ENCODE measurements around the gene ARHGAP28. TPM values are rescaled to one million over a fixed set of nuclear protein-coding genes. Genes with fewer than 3 reads are reported as not detected.
A peak's percentile ranks its signal among the peaks of the same experiment; 100 is the strongest.

ARHGAP28 gene
- polyA plus RNA-seq, 1 of the 3 experiments (the other 2 are of a cell fraction), result 0.99 TPM

GRCh38 chr18:6730416-6731221, 1.1 kb downstream of the ARHGAP28 start:
- Histone ChIP-seq H3K36me3 (replicated peaks in 1 of 2; ENCODE audit: control insufficient read depth in 1 of 2, insufficient read depth in 2 of 2, low read length in 1 of 2) (no peaks in the 10 kb centered on the region), H3K79me2 (ENCODE audit: insufficient read depth) (no peaks in the 10 kb centered on the region), H3K9ac (peak overlapping the region; percentile 16; the same call in 1 of the 2 replicates), H3K9me3 (no peaks in the 10 kb centered on the region), H3K4me1 (ENCODE audit: control insufficient read depth in 1 of 2, insufficient read depth in 2 of 2, low read depth in 1 of 2, low read length in 1 of 2) (peaks cover 5 to 15% of the 10 kb centered on the region in 2 experiments; a peak in 3 of 4 replicates), H3F3A (replicated peaks; ENCODE audit: insufficient read depth) (peaks cover 19% of the 10 kb centered on the region), H3K9me2 (no peaks in the 10 kb centered on the region), H3K4me3 (ENCODE audit: low read depth in 2 of 2, low read length in 1 of 2) (peak overlapping the region in 1 of 2 experiments; percentile 49; a peak in 2 of 4 replicates), H3K27me3 (ENCODE audit: insufficient read depth) (peaks cover 5% of the 10 kb centered on the region; the same call in 1 of the 2 replicates), H3K4me2 (peak overlapping the region; percentile 79; the same call in 1 of the 2 replicates), H3K27ac (ENCODE audit: low read depth in 2 of 2, low read length in 1 of 2) (peak overlapping the region; percentile 5 to 85; a peak in 2 of 4 replicates), H2AFZ (ENCODE audit: low read depth) (peak overlapping the region; percentile 80; the same call in 1 of the 2 replicates), H4K20me1 (ENCODE audit: insufficient read depth) (no peaks in the 10 kb centered on the region)
- no peak for TF ChIP-seq FOXJ3 (CRISPR knock-in tag; IDR thresholded peaks at IDR 0.05)
- WGBS (ENCODE audit: low lambda C conversion rate), result 14% methylated on average over 4 of the region's 4 CpGs
- CTCF ChIA-PET, result interaction anchor here (0.8 to 2.6 kb wide), 9 partner anchors 10 to 862 kb away, joined by 3 to 10 read pairs (median 3); no protein-coding TSS in a partner anchor
- no peak for DNase-seq
- POLR2A ChIA-PET, result interaction anchor here (0.6 to 1.1 kb wide), 3 partner anchors 11 to 175 kb away, joined by 3 to 4 read pairs (median 3); no protein-coding TSS in a partner anchor

DNA sequence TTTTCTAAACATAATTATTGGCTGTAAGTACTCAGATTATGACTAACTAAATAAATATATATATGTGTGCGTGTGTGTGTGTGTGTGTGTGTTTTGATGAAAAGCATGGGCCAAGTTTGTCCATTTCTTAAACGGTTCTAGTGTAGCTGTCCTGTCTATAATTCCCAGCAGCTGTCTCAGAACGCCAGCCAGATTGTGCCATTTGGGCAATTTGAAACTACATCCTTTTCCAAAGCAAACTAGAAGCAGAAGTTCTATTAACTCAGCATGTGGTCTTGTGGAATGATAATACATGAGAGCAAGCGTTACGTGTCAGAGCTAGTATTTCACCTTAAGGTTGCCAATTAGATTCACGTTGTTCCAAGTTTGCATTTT, 1.7 kb downstream of the ARHGAP28 start:
- DNase-seq, result no peak
- Histone ChIP-seq H4K20me1 (ENCODE audit: insufficient read depth) (no peaks in the 10 kb centered on the region), H3K4me1 (ENCODE audit: control insufficient read depth in 1 of 2, insufficient read depth in 2 of 2, low read depth in 1 of 2, low read length in 1 of 2) (peaks cover 5 to 15% of the 10 kb centered on the region in 2 experiments; a peak in 3 of 4 replicates), H3K9me2 (no peaks in the 10 kb centered on the region), H3K27ac (ENCODE audit: low read depth in 2 of 2, low read length in 1 of 2) (peak overlapping the region; percentile 5 to 43; a peak in 1 of 4 replicates), H2AFZ (ENCODE audit: low read depth) (no peak overlapping the region), H3K4me3 (ENCODE audit: low read depth in 2 of 2, low read length in 1 of 2) (no peak overlapping the region), H3K9me3 (no peaks in the 10 kb centered on the region), H3F3A (replicated peaks; ENCODE audit: insufficient read depth) (peaks cover 19% of the 10 kb centered on the region), H3K9ac (no peak overlapping the region), H3K27me3 (ENCODE audit: insufficient read depth) (peaks cover 5% of the 10 kb centered on the region; the same call in 1 of the 2 replicates), H3K4me2 (peak overlapping the region; percentile 79; the same call in 1 of the 2 replicates), H3K36me3 (replicated peaks in 1 of 2; ENCODE audit: control insufficient read depth in 1 of 2, insufficient read depth in 2 of 2, low read length in 1 of 2) (no peaks in the 10 kb centered on the region), H3K79me2 (ENCODE audit: insufficient read depth) (no peaks in the 10 kb centered on the region)
- POLR2A ChIA-PET, result interaction anchor here (1.1 kb wide), 1 partner anchor 51 kb away, joined by 3 read pairs; no protein-coding TSS in a partner anchor
- 13% methylated on average over 6 of the region's 6 CpGs for WGBS (ENCODE audit: low lambda C conversion rate)
- CTCF ChIA-PET, result interaction anchor here (1.0 to 2.6 kb wide), 5 partner anchors 12 to 863 kb away, joined by 3 to 10 read pairs (median 4); no protein-coding TSS in a partner anchor
- TF ChIP-seq JUND (IDR thresholded peaks at IDR 0.05) (0 out of 2 replicates have a peak, but pooled peaks have one; percentile 14), TEAD4 (IDR thresholded peaks at IDR 0.05; ENCODE audit: borderline replicate concordance, insufficient read depth) (peak; percentile 28; the same call in 1 of the 2 replicates), RCOR1 (IDR thresholded peaks at IDR 0.05; ENCODE audit: low read length) (0 out of 2 replicates have a peak, but pooled peaks have one; percentile 41), POLR2AphosphoS5 (IDR thresholded peaks at IDR 0.05; ENCODE audit: low read depth, low read length) (peak; percentile 52; the same call in 1 of the 2 replicates), GATA2 (CRISPR knock-in tag; IDR thresholded peaks at IDR 0.05) (no peak), IRF3 (IDR thresholded peaks at IDR 0.05; ENCODE audit: low read depth, low read length) (no peak), TCF12 (IDR thresholded peaks at IDR 0.05) (peak; percentile 85), EP300 (IDR thresholded peaks at IDR 0.05; ENCODE audit: borderline replicate concordance in 1 of 2, low read depth in 1 of 2, low read length in 1 of 2) (peak in 1 of 2 experiments; percentile 39; a peak in 1 of 4 replicates), FOSL2 (IDR thresholded peaks at IDR 0.05; ENCODE audit: borderline replicate concordance, low read depth) (peak; percentile 3; the same call in 1 of the 2 replicates)
- TF ChIP-seq, protein P1, sequence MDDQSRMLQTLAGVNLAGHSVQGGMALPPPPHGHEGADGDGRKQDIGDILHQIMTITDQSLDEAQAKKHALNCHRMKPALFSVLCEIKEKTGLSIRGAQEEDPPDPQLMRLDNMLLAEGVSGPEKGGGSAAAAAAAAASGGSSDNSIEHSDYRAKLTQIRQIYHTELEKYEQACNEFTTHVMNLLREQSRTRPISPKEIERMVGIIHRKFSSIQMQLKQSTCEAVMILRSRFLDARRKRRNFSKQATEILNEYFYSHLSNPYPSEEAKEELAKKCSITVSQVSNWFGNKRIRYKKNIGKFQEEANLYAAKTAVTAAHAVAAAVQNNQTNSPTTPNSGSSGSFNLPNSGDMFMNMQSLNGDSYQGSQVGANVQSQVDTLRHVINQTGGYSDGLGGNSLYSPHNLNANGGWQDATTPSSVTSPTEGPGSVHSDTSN (IDR thresholded peaks at IDR 0.05), result peak; percentile 42
